Bone marrow (tissue), 2 donors: ENCODE results near the gene LTBP1.

Experiments
- DNase-seq, 2 donors: peaks; one replicate each; lab custom pipeline; 2025; lab: John Stamatoyannopoulos, UW

Gene LTBP1

DNA sequence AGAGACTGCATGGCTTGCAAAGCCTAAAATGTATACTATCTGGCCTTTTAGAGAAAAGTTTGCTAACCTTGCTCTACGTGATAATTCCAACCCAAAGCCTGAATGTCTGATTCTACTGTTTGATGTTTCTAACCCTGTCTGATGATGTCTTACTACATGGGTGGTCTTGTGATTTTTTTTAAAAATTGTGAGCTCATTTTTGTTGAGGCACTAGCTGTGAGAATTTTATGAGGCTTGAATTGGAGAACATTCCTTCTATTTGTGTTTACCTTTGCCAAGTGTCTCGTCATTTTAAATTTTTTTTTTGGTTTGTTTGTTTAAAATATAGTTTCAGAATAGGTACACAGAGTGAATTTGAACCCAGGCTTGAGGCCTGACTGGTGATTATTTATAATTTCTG, 15.2 kb upstream of the LTBP1 start:
- no peak for DNase-seq

DNA sequence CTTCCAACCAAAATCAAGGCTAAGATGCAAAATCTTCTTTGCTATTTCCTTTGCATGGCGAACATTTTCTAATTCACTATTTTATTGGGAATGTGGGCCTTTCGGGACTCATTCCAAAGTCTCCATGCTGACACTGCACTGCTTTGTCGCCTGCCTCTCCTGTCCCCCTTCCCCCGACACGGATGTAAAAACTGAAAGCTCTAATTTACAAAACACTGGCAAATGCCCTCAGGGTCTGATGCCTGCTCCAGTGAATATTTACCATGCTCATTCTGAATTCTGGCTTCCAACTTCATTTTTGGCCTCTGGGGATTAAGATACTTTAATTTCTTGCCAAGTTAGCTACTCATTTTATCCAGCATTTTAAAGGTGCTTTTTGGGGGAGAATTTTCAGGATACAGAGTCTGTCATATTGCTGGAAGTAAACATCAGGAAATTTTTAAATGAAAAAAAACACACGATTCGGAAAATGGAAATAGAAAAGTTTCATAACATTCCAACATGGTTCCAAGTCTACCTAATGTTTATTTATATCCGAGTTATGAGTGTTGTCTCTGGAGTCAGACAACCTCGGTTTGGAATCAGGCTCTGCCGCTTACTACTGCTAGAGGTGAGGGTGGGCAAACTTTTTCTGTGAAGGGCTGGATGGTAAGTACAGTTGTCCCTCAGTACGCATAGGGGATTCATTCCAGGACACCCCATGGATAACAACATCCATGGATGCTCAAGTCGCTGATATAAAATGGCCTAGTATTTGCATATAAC, 14.6 kb upstream of the LTBP1 start:
- DNase-seq: no peak

DNA sequence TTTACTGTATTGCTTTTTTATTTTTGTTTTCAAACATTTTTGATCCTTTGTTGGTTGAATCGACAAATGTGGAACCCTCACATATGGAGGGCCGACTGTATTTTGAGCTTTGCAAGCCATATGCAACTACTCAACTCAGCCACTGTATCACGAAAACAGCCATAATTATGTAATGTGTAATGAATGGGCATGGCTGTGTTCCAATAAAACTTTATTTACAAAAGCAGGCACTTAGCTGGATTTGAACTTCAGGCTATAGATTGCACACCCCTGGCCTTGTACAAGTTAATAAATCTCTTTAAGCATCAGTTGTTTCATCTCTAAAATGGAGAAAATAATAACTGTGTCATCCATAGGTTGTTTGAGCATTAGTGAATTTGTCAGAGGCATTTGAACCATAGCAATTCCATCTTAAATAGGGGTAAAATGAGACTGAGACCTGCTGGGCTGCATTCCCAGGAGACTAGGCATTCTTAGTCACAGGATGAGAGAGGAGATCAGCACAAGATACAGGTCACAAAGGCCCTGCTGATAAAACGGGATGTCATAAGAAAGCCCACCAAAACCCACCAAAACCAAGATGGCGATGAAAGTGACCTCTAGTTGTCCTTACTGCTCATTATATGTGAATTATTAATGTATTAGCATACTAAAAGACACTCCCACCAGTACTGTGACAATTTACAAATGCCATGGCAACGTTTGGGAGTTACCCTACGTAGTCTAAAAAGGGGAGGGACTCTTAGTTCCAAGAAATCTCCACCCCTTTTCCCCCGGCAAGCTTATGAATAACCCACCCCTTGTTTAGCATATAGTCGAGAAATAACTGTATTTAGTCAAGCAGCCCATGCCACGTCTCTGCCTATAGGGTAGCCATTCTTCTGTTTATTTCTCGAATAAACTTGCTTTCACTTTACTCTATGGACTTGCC, 13.7 kb upstream of the LTBP1 start:
- DNase-seq: no peak

DNA sequence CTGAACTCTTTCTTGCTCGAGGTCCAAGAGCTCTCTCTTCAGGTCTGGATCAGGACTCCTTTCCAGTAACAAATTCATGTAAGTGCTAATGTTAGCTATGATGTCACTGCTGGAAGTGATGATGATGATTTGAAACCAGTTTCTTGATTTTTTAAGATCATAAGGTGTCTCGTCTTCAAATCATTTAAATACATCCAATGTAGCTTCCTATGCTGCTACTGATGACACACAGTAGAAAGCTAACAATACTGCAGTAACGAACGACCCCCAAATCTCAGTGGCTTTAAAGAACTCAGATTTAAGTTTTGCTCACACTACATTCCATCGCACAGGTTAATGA, 13.0 kb upstream of the LTBP1 start:
- no peak for DNase-seq

DNA sequence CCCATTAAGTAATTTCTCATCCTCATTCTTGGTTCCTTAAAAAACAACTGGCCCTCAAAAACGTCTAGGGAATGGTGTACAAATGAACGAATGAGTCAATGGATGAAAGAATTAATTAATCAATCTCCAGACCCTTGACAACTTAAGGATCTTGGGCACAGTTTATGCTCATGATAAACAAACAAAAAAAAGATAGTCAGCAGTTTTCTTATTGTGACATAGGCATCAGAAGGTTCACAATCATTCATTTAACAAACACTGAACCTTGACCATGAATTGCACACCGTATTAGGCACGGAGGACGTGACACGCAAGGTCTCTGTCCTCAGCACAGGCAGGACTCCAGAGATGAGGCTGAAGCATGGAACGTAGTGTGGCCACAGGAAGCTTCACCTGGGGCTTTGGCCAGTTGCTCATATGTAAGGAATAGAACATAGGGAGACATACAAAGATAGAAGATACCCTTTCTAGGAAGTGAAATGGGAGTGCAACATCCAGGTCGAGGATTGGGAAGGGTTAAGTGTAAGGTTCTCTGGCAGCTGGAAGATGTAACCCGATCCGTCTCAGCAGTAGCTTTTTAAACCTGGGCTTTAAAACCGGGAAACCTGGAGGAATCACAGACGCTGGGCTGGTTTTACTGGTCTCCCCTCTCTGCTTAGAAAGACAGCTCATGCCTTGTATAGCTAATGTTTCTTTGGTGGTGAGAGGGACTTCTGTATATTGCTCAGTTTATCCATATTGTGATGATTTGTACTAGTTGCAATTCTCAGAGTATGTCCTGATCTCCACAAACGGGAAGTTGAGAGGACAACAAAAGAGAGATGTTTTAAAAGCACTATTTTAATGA, 8.9 kb upstream of the LTBP1 start:
- no peak for DNase-seq

DNA sequence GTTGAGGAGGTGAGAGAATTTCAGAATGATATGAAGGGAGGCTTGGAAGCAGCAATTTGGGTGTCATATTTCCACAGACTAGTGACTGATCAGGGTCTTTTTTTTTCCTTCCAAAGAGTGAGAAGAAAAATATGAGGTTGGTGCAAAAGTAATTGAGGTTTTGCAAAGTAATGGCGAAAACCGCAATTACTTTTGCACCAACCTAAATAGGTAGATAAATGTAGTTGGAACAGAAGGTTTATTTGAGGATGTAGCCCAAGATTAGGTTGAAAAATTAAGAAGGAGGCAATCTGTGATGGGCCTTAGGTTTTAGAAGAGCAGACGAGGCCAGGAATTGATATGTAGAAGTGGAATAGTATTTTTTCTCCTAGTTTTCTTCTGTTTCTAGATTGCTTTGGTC, 7.8 kb upstream of the LTBP1 start:
- no peak for DNase-seq

DNA sequence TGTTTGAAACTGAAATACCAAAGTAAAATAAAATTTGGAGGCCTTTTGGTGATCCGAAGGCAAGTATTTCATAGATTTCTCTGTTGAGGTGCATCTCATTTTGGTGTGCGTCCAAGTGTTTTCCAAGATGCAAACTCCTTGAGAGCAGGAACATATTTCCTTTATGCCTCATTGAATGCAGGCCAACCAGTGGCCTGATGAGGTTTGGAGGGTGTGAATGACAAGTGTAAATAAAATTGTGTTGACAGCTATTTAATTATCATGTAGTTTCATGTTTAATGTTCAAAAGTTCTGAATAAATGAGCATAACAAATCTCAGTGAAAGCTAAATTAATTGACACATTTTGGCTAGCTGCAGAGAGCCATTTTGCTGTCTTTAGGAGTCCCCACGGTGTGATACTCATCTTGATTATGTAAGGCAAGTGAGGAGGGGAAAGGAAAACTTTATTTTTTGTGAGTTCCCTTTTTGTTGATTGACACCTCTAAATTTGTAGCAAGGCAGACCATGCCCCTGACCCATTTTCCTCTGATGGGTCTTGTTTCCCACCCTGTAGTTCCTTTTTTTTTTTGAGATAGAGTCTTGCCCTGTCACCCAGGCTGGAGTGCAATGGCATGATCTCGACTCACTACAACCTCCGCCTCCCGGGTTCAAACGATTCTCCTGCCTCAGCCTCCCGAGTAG, 6.3 kb upstream of the LTBP1 start:
- DNase-seq: no peak

DNA sequence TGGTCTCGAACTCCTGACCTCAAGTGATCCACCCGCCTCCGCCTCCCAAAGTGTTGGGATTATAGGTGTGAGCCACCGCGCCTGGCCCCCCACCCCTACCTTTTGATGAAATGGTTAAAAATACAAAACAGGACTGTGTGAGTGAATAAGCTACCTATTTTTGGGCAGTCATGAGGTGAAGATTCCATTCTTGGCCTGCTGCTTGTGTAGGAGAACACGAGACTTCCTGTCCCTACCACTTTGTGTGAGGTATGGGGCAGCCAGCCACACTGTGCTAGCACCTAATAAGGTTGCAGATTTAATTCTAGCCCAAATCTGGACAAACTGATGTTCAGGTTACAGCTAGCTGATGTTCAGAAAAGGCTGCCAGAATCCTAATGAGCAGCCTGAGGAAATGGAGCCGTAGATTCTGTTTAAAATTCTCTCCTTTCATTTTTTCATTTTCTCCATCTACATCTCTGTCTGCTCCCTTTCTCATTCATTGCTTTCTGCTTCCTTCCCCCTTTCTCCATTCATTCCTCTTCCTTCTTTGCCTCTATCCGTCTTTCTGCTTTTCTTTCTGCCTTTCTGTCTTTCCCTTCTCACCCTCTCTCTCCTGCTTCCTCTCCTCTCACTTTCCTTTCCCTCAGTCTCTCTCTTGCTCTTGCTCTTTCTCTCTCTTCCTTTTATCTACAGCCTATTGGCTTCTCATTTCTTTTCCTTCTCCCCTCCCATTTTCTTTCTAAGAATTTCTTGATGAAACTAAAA, 4.6 kb upstream of the LTBP1 start:
- no peak for DNase-seq

DNA sequence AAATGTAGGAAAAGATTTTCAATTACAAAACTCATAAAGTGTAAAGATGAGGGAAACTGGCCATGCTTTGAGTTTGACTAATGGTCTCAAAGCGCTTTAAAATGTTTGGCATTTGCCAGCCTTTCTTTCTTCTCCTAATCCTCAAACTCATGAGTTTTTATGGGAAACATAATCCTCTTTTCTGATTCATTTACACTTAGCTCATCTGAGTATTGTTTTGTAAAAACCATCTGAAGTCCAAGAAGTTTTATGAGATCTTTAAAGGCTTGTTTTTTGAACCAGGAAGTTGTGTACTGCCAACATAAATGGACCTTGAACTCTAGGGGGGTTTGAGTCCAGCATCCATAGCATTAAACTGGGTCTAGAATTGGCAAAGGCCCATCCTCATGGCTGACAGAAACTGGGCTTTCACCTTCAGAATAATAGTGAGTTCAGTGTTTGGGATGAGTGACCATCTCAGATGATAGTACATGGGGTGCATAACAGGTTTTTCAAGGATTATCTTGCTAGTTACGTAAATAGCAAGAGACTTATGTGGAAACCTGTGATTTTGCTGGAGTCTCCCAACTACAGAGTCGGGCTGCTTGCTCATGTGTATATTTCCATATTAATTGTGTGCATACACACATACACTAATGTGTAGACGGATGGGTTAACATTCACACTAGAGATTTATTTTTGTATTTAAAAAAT, 3.8 kb upstream of the LTBP1 start:
- DNase-seq: no peak

DNA sequence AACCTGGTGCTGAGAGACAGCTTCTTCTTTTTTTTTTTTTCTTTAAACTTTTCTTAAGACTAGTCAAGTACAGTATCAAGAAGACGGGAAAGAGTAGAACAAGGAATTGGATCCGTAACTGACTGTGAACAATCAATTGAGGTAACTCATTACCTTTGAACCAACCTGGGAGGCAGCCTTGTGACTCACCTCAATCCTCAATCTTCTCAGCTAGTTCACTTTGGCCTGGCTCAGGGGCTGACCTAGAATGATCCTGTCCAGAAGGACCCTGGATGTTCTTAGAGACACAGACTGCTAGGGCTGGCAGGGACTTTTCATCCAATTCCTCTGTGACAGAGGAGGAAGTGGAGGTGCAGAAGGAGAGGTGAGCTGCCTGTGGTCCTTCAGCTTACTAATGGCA, 1.5 kb upstream of the LTBP1 start:
- DNase-seq: no peak

DNA sequence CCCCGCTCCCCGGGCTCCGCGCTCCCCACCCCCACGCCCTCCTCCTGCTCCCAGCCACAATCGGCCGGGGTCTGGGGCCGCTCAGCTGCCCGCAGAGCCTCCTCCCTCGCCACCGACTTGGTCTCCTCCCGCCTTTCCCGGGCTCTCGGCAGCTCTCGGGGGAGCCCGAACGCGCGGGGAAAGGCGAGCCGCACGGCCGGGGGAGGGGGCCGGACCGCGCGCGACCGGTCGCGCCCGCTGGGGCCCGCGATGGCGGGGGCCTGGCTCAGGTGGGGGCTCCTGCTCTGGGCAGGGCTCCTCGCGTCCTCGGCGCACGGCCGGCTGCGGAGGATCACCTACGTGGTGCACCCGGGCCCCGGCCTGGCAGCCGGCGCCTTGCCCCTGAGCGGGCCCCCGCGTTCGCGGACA, 327 bp downstream of the LTBP1 start:
- no peak for DNase-seq

DNA sequence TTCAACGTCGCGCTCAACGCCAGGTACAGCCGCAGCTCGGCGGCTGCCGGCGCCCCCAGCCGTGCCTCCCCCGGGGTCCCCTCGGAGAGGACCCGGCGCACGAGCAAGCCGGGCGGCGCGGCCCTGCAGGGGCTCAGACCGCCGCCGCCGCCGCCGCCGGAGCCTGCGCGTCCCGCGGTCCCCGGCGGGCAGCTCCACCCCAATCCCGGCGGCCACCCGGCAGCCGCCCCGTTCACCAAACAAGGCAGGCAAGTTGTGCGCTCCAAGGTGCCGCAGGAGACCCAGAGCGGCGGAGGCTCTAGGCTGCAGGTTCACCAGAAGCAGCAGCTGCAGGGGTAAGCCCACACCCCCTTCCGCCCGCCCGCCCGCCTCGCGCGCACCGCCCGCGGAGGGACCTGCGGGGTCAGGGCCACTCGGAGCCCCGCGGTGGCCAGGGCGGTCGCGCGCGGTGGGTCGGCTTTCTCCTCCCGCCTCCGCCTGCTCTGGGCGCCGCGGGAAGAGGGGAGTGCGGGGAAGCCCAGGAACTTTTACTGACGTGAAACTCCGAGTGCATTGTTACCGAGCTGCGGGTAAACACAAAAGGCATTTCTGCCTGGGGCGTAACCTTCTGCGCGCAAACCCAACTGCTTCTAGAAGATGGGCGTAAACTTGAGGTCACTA, 861 bp downstream of the LTBP1 start:
- no peak for DNase-seq

DNA sequence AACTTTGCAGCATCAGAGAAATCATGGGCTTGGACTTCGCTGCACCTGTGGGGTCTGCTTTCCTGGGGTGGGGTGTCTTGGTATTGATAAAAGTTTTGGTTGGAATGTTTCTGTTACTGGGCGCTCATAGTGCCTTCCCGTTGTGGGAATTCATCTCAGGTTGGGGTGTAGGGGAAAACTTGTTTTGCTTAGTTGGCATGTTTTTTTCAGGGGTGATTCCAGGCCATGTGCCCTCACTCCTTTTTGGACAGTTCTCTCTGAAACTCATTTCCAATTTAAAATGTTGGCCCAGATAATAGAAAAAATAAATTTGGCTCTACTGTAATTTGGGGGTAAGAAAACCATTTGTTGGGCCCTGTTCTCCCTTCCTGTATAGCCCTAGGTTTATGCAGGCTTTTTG, 1.5 kb downstream of the LTBP1 start:
- DNase-seq: no peak

DNA sequence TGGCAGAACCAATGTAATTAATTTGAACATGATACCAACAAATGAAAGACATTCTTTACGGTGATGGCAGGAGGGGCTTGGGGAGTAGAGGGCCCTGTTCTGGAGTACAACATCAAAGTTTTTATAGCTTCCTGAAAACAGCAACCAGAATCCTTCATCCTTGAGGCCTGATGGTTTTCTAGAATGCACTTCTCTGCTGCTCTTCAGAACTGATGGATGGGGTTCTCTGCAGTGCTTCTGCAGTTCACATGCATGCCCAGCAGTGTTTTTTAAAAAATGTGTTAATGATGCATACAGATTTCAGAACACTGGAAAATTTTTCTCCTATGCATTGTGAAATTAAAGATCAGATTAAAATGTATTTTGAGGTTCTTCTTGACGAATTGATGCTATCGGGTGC, 2.5 kb downstream of the LTBP1 start:
- no peak for DNase-seq

DNA sequence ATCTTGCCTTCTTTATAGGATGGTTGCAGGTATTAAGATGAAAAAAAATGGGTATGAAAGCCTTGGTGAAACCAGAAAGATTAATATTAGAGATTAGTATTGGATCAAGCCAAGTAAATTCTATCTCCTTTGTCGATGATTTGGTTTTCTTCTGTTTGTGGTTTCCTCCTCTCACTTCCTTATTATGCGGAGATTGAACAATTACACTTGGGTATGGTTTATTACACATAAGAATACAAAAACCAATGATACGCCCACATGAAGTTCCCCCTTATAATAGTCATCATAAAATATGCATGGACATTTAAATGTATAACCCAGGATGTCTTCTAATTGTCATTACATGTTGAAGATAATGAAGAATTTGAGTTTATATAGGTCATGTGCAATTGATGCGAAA, 4.9 kb downstream of the LTBP1 start:
- DNase-seq: no peak

DNA sequence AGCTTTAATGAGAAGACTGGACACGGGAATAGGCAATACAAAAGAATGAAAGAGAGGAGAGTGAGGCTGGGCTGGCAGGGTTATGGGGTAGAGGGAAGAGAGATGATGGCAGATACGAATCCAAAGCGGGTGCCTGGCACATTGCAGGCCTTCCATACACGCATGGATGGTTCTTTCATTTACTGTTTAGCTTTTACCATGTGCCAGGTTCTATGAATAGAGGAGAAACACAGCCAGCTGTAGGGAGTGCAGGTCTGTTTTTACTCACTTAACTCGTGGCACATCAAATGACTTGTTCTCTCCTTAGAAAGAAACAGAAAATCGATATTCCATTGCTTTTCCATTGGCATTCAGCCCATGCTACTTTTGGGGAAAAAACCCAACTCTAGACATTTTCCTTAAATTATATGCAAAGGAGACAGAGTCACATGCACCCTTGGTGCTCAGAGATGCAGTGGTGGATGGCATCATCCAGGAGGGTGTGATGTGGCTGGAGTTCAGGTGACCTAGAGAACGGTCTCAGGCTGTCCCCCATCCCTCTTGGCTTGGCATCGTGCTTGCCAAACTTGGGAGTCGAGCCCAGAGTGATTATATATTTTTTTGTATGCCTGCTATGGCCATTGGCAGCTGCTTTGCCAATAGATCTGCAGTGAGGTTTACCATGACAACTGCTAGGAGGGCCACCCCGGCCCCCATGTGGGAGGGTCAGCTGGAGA, 6.2 kb downstream of the LTBP1 start:
- DNase-seq: no peak

DNA sequence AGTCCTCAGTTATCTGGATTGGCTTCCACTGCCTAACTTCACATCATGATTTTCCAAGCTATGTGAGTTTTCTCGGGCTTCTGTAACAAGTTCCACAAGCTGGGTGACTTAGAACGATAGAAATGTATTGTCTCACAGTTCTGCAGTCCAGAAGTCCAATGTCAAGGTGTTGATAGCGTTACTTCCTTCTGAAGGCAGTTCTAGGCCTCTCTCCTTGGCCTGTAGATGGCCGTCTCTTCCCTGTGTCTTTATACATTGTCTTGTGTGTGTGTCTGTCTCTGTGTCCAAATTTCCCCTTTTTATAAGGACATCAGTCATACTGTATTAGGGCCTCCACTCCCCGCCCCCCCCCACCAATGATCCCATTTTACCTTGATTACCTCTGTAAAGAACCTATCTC, 7.5 kb downstream of the LTBP1 start:
- no peak for DNase-seq

DNA sequence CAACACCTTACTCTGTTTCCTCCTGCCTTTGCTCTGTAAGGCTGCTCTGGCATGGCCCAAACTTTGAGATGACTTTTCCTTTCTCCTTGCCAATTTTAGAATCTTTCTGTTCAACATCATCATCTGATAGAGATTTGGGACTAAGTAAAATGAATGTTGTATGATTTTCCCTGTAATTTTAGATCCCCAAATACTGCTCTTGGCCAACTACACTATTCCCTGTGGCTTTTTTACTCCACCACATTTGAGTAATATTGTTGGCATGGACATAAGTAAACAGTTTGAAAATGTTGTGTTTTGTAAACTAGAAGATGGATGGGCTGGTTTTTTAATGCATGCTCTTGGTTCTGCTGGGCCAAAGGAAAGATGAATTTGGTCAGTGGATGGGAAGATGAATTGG, 12.1 kb downstream of the LTBP1 start:
- no peak for DNase-seq

DNA sequence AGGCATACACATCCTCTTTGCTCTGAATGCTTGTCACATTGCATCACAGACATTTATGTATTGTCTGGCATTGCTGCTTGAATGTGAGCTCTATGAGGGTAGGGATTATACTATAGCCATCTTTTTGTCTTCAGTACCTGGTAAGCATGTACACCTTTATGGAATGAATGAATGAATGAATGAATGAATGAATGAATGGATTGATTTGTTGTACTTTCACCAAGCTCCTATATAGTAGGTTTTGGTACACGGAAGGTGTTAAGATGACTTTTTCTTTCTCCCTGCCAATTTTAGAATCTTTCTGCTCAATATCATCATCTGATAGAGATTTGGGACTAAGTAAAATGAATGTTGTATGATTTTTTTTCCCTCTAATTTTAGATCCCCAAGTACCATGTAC, 13.5 kb downstream of the LTBP1 start:
- DNase-seq: no peak
